Measurements from ENCODE around the gene SLC24A1. TPM values are rescaled to one million over a fixed set of nuclear protein-coding genes. Genes with fewer than 3 reads are reported as not detected.

Gene SLC24A1
- polyA plus RNA-seq, 4 donors: 18.5 to 26.0 (median 23.6) TPM

- DNase-seq (ENCODE audit: low read depth in 4 of 4, low spot score in 2 of 4): no peak
Measured at GRCh38 chr15:65651042-65651322, 29.2 kb downstream of the SLC24A1 start.

GRCh38 chr15:65651831-65652749, 30.4 kb downstream of the SLC24A1 start:
- DNase-seq (ENCODE audit: low read depth in 4 of 4, low spot score in 2 of 4): no peak

- no peak for DNase-seq (ENCODE audit: low read depth in 4 of 4, low spot score in 2 of 4)
Measured at GRCh38 chr15:65653341-65653740, 31.6 kb downstream of the SLC24A1 start.

GRCh38 chr15:65653801-65654521, 32.2 kb downstream of the SLC24A1 start:
- no peak for DNase-seq (ENCODE audit: low read depth in 4 of 4, low spot score in 2 of 4)

GRCh38 chr15:65655026-65655425, 33.3 kb downstream of the SLC24A1 start:
- no peak for DNase-seq (ENCODE audit: low read depth in 4 of 4, low spot score in 2 of 4)

- no peak for DNase-seq (ENCODE audit: low read depth in 4 of 4, low spot score in 2 of 4)
Measured at GRCh38 chr15:65655457-65655856, 33.7 kb downstream of the SLC24A1 start.

GRCh38 chr15:65659502-65660052, 37.8 kb downstream of the SLC24A1 start:
- no peak for DNase-seq (ENCODE audit: low read depth in 4 of 4, low spot score in 2 of 4)

- no peak for DNase-seq (ENCODE audit: low read depth in 4 of 4, low spot score in 2 of 4)
Measured at GRCh38 chr15:65660927-65661326, 39.2 kb downstream of the SLC24A1 start.

- peak in 1 of 4 donors; percentile 13 for DNase-seq (ENCODE audit: low read depth in 4 of 4, low spot score in 2 of 4)
Measured at GRCh38 chr15:65663521-65663920, 41.8 kb downstream of the SLC24A1 start.

- DNase-seq (ENCODE audit: low read depth in 4 of 4, low spot score in 2 of 4): no peak
Measured at GRCh38 chr15:65666257-65666656, 44.5 kb downstream of the SLC24A1 start.

- no peak for DNase-seq (ENCODE audit: low read depth in 4 of 4, low spot score in 2 of 4)
Measured at GRCh38 chr15:65675551-65675950, 53.8 kb downstream of the SLC24A1 start.

GRCh38 chr15:65676123-65676522, 54.4 kb downstream of the SLC24A1 start:
- DNase-seq (ENCODE audit: low read depth in 4 of 4, low spot score in 2 of 4): no peak

- DNase-seq (ENCODE audit: low read depth in 4 of 4, low spot score in 2 of 4): no peak
Measured at GRCh38 chr15:65680544-65680943, 58.8 kb downstream of the SLC24A1 start.

- DNase-seq (ENCODE audit: low read depth in 4 of 4, low spot score in 2 of 4): no peak
Measured at GRCh38 chr15:65682404-65682911, 60.7 kb downstream of the SLC24A1 start.

- DNase-seq (ENCODE audit: low read depth in 4 of 4, low spot score in 2 of 4): no peak
Measured at GRCh38 chr15:65688462-65688861, 66.7 kb downstream of the SLC24A1 start.

- DNase-seq (ENCODE audit: low read depth in 4 of 4, low spot score in 2 of 4): no peak
Measured at GRCh38 chr15:65690173-65690572, 68.4 kb downstream of the SLC24A1 start.

- no peak for DNase-seq (ENCODE audit: low read depth in 4 of 4, low spot score in 2 of 4)
Measured at GRCh38 chr15:65690778-65691177, 69.0 kb downstream of the SLC24A1 start.

GRCh38 chr15:65695081-65695480, 73.3 kb downstream of the SLC24A1 start:
- DNase-seq (ENCODE audit: low read depth in 4 of 4, low spot score in 2 of 4): no peak

Data from left renal cortex interstitium (tissue), 4 donors.